ENCODE data around the gene PRSS12.
"Not testable (repeated sequence)": the region's sequence is repeated elsewhere in the genome, so short reads cannot be mapped to it uniquely, and the experiment has no call there.

PRSS12 gene

GRCh38 chr4:118352843-118353533 is at the start of gene PRSS12:
TSS of gene PRSS12 (minus strand) at chr4:118353003. CDS start at chr4:118352720, 283 bp downstream.
- no peak for DNase-seq

GRCh38 chr4:118400356-118400755 is 47.6 kb upstream of the PRSS12 start:
- DNase-seq, result no peak

DNA sequence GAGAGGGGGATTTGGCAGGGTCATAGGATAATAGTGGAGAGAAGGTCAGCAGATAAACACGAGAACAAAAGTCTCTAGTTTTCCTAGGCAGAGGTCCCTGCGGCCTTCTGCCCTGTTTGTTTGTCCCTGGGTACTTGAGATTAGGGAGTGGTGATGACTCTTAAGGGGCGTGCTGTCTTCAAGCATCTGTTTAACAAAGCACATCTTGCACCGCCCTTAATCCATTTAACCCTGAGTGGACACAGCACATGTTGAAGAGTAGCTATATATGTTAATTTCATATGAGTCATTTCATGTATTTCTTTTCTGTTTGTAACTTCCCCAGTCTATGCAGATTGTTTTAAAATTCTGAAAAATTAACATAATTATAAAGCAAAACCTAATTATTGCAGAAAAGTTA is 47.1 kb upstream of the PRSS12 start:
- not testable (repeated sequence) for DNase-seq

DNA sequence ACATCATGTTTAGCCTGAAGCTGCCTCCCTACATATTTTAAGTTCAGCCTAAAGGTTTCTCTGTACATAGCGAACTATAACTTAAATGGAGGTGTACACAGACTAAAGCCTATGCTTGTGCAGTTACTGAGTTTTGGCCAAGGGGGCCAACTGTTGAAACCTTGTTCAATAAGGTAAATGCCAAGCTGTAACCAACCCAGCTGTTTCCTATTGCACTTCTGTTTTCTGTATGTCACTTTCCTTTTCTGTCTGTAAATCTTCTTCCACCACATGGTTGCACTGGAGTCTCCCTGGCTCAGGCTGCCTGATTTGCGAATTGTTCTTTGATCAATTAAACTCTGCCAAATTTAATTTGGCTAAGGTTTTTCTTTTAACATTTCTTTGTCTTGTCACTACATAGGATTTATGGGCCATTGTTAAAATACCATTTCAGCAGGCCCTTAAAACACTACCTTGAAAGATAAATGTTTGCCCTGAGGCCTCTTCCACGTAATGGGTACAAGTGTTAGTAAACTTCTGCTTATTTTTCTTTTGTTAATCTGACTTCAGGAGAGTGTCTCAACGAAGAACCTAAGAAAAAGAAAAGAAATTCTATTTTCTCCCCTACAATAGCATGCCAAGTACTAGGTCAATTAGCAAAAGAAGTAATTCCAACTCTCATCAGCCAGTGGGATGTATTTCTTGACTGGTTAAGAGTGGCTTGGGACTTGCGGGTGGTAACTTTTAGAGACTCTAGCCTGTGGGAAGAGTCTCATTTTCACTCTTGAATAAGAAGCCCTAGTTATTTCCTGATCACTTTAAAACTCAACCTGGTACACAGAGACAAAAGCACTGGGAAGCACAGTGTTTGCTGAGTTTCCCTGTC is 45.7 kb upstream of the PRSS12 start:
- no peak for DNase-seq

DNA sequence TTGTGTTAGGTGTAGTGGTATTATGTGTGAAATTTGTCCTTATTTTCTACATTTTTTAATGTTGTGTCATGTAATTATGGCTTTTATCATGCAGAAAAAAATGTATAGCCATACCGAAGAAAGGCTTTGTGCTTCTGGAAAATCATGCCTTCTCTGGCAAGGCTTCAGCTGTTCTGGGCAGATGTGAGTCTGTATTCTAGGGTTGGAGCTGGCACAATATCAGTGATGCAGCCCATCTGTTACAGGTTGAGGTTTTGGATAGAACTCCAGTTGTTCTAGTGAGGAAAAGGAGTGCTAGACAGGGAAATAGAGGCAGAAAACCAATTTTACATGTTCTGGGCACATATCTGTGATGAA is 44.8 kb upstream of the PRSS12 start:
- DNase-seq, result peak; percentile 22

DNA sequence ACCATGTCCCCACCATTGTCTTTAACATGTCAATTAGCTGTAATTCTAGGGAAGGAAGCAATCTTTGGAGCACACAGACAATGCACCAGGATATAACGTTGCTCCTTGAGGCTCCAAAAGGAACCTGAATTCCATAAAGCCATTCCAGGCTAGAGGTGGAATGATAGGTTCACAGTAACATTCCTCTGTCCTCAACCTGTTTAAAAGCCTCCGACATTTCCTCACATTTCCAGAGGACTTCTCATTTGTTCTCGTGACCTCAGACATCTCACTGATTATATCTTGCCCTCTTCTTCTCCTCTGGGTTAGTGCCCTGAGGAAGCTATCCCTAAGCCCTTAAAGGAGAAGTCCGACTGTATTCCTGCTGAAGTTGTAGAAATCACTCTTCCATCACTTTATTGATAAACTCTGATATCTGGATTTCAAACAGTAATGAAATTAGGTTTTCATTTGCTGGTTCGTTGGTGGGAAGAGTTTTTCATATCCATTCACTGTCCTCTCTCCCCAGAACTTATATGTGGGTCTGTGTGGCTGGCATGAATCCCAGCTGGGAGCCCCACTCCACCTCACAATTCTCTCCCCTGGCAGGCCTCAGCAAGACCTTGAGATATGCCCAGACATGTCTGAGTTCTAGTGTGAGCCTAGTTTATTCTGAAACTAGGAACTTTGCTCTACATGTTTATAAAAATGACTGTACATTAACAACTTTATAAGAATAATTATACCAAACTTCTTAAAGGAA is 44.2 kb upstream of the PRSS12 start:
- DNase-seq, result no peak

DNA sequence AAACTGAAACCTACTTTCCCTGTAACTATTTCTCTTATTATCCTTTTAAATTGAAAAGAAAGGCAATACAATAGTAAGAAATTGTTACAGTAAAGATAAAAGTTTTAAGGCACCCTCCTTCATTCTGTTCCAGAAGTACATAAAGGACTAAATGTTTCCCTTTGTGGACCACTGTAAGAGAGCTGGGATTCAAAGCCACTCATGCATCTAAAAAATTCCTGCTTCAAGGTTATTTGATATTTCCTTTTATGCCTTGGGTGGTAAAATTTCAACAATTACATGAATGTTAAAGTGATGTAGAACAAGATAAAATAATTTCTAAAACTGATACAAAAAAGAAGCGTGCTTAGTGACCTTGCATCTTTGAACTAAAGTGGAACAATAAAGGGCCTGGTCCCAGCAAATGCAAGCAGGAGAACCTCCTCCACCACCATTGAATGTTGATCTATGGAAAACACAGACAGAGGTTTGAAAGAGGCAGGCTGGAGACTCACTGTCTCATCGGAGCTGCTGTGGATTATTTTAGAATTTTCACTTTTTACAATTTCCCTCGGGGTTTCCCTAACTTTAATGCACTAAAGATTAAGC is 42.3 kb upstream of the PRSS12 start:
- no peak for DNase-seq

DNA sequence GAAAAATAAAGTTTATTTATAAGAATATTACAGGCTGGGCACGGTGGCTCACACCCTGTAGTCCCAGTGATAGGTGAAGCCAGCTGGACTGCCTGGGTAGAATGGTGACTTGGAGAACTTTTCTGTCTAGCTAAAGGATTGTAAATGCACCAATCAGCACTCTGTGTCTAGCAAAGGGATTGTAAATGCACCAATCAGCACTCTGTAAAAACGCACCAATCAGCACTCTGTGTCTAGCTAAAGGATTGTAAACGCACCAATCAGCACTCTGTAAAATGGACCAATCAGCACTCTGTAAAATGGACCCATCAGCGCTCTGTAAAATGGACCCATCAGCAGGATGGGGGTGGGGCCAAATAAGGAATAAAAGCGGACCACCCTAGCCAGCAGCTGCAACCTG is 39.7 kb upstream of the PRSS12 start:
- not testable (repeated sequence) for DNase-seq

- no peak for DNase-seq
Observed at GRCh38 chr4:118390121-118390520, 37.3 kb upstream of the PRSS12 start.

DNA sequence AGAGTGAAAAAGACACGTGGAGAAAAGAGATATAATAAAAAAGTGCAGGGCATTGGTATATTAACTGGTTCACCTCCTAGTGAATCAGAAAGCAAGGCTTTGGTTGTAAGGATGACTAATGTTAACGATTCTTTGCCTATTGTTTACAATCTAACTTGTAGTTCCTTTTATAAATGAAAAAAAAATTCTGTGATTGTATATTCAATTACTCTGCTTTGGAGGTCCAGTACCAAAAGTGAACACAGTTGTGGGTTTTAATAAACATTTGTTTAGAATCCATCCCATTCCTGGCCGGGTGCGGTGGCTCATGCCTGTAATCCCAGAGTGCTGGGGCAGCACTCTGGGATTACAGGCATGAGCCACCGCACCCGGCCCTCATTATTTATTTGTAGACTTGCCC is 36.9 kb upstream of the PRSS12 start:
- DNase-seq, result no peak

- DNase-seq, result no peak
Observed at GRCh38 chr4:118388606-118389005, 35.8 kb upstream of the PRSS12 start.

GRCh38 chr4:118381902-118382301 is 29.1 kb upstream of the PRSS12 start:
- DNase-seq, result no peak

GRCh38 chr4:118373614-118374255 is 20.9 kb upstream of the PRSS12 start:
- no peak for DNase-seq

GRCh38 chr4:118372251-118372650 is 19.4 kb upstream of the PRSS12 start:
- DNase-seq, result no peak

DNA sequence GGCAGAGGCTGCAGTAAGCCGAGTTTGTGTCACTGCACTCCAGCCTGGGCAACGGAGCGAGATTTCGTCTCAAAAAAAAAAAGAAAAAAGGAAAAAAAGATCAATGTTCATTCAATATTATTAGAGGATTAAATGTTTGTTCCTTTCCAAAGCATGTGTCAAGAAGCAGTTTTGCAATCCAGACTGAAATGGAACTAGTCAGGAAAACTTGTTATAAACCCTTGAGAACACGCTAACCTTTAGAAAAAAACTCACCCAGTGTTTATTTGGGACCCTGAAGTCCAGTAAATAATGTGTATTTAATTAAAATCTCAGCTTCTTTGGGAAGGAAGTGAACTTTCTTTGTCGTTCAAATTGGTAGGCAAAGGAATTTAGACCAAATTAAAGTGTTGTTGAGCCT is 16.4 kb upstream of the PRSS12 start:
- DNase-seq, result no peak

- no peak for DNase-seq
Observed at GRCh38 chr4:118367872-118368271, 15.1 kb upstream of the PRSS12 start.

DNA sequence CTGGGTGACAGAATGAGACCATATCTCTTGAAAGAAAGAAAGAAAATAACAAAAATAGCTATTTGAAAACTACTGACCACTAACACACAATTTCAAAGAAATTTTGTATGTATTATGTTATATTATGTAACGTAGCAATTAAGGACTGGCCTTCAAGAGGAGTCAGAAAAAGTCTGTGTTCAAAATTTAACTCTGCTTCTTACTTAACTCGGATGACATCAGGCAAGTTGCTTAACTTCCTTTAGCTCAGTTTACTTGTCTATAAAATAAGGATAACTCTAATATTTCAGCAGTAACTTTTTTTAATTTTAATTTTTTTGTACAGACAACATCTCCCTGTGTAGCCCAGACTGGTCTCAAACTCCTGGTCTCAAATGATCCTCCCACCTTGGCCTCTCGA is 14.6 kb upstream of the PRSS12 start:
- no peak for DNase-seq

DNA sequence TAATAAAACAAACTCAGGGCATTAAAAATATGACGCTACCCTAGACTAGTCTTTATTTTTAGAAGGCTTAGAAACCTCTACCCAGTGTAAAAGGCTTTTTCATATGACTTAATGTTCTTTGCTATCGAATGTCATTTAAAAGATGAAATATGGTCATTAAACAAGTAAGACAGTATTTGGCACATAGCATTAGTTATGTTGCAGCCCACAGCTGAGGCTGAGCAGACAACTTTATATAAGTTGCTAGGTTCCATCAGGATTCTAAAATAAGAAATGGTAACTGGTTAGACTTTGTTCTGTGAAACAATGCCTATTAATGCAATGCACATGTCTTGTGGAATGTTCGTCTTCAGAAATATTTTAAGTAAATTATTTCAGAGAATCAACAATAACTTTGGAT is 10.4 kb upstream of the PRSS12 start:
- DNase-seq, result no peak

DNA sequence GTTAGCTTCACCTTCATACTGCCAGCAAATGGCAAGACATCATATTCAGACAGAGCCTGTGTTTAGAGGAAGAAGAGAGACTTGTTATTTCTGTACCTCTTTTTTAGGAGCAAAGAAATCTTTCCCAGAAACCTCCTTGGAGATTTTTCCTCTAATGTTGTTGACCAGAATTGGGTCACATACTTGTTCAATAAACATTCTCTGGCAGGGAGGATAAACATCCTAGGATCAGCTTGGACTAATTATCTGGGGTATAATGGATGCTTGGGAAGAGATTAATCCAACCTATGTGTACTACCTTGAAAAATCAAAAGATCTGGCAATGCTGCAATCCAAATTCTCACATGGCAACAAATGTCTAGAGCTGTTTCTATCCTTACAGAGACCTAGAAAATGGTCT is 8.4 kb upstream of the PRSS12 start:
- DNase-seq, result no peak

GRCh38 chr4:118360106-118360505 is 7.3 kb upstream of the PRSS12 start:
- no peak for DNase-seq

DNA sequence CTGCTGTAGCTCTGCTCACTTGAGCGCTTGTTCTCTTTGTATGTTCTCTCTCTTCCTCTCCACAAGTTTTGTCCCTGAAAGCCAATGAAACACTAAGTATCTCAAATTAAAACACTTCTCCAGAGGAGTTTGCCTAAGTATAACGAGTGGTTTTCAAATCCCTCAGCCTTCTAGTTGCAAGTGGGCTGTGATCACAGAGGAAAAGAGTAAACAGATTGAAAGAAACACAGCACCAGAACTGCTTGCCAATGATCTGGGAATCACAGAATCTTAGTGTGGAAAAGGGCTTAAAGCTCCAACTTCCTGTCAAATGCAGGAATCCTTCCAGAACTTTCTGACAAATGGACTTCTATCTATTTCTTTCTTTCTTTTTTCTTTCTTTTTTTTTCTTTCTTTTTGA is 4.8 kb upstream of the PRSS12 start:
- no peak for DNase-seq

- DNase-seq, result no peak
Observed at GRCh38 chr4:118356731-118357130, 3.9 kb upstream of the PRSS12 start.

- DNase-seq, result no peak
Observed at GRCh38 chr4:118356111-118356510, 3.3 kb upstream of the PRSS12 start.
